ENCODE results near the gene CD200R1.

The CD200R1 gene

GRCh38 chr3:112963683-112964082 lies 11.2 kb downstream of the CD200R1 start:
- TF ChIP-seq POLR2AphosphoS5 (IDR thresholded peaks at IDR 0.05; ENCODE audit: low read depth, low read length) (no peak), SIN3A (IDR thresholded peaks at IDR 0.05; ENCODE audit: borderline replicate concordance, insufficient read depth, low read length) (no peak), TAF1 (IDR thresholded peaks at IDR 0.05; ENCODE audit: borderline replicate concordance, insufficient read depth, low read length) (no peak), REST (IDR thresholded peaks at IDR 0.05; ENCODE audit: insufficient read depth in 1 of 2, low read depth in 2 of 2, low read length in 2 of 2) (no peak), FOXP2 (optimal IDR thresholded peaks at IDR 0.05; ENCODE audit: borderline replicate concordance, extremely low read depth, extremely low read length, insufficient read depth) (no peak)

GRCh38 chr3:112958811-112959560 lies 15.9 kb downstream of the CD200R1 start:
- TF ChIP-seq POLR2AphosphoS5 (IDR thresholded peaks at IDR 0.05; ENCODE audit: low read depth, low read length) (no peak), TAF1 (IDR thresholded peaks at IDR 0.05; ENCODE audit: borderline replicate concordance, insufficient read depth, low read length) (no peak), REST (IDR thresholded peaks at IDR 0.05; ENCODE audit: insufficient read depth in 1 of 2, low read depth in 2 of 2, low read length in 2 of 2) (no peak), FOXP2 (optimal IDR thresholded peaks at IDR 0.05; ENCODE audit: borderline replicate concordance, extremely low read depth, extremely low read length, insufficient read depth) (no peak), SIN3A (IDR thresholded peaks at IDR 0.05; ENCODE audit: borderline replicate concordance, insufficient read depth, low read length) (no peak)

GRCh38 chr3:112956351-112956750 lies 18.6 kb downstream of the CD200R1 start:
- no peak for TF ChIP-seq TAF1 (IDR thresholded peaks at IDR 0.05; ENCODE audit: borderline replicate concordance, insufficient read depth, low read length)
- no peak for TF ChIP-seq POLR2AphosphoS5 (IDR thresholded peaks at IDR 0.05; ENCODE audit: low read depth, low read length)
- no peak for TF ChIP-seq SIN3A (IDR thresholded peaks at IDR 0.05; ENCODE audit: borderline replicate concordance, insufficient read depth, low read length)
- TF ChIP-seq REST (IDR thresholded peaks at IDR 0.05; ENCODE audit: insufficient read depth in 1 of 2, low read depth in 2 of 2, low read length in 2 of 2), result no peak
- TF ChIP-seq FOXP2 (optimal IDR thresholded peaks at IDR 0.05; ENCODE audit: borderline replicate concordance, extremely low read depth, extremely low read length, insufficient read depth), result no peak

GRCh38 chr3:112948346-112948838 lies 26.5 kb downstream of the CD200R1 start:
- TF ChIP-seq POLR2AphosphoS5 (IDR thresholded peaks at IDR 0.05; ENCODE audit: low read depth, low read length) (no peak), FOXP2 (optimal IDR thresholded peaks at IDR 0.05; ENCODE audit: borderline replicate concordance, extremely low read depth, extremely low read length, insufficient read depth) (no peak), REST (IDR thresholded peaks at IDR 0.05; ENCODE audit: insufficient read depth in 1 of 2, low read depth in 2 of 2, low read length in 2 of 2) (no peak), TAF1 (IDR thresholded peaks at IDR 0.05; ENCODE audit: borderline replicate concordance, insufficient read depth, low read length) (no peak), SIN3A (IDR thresholded peaks at IDR 0.05; ENCODE audit: borderline replicate concordance, insufficient read depth, low read length) (no peak)

Data from PFSK-1 (cell line).